K562 (cell line): ENCODE measurements around the gene GNG7. TPM values are rescaled to one million over a fixed set of nuclear protein-coding genes. Genes with fewer than 3 reads are reported as not detected.

Experiments used
- ATAC-seq: fragments of 200-7000 bp; cut with Tn5 transposase; 3 replicates; pipeline ENCODE4 v1.9.1; 2020; ENCODE audit warnings: moderate library complexity
- BruUV-seq: library from RNA; stranded (reverse); fragments of 400-500 nt; replicated peaks from 2 replicates; lab custom pipeline; 2021; lab: Mats Ljungman, UMichigan
- CTCF ChIA-PET: fragments of 300-600 bp; formaldehyde crosslinking; extraction: SDS; loops from one replicate; lab custom pipeline; 2021; ENCODE audit warnings: low intra/inter-chr PET ratio; lab: Yijun Ruan, JAX
- POLR2A ChIA-PET: fragments of 300-600, 350-650 bp; sonication (Branson Sonifier 250); formaldehyde crosslinking; extraction: SDS; loops from one replicate; lab custom pipeline; 2021; ENCODE audit warnings: antibody characterized with exemption, inconsistent platforms; lab: Yijun Ruan, JAX
- DNase-seq, 4 experiments: peaks; one replicate each; pipeline versions ENCODE4 v3.0.0 to v3.0.0-alpha.2; 2011 to 2018; ENCODE audit warnings: low spot score in 3 of 4, mixed read lengths in 3 of 4; ENCODE audit errors: extremely low read depth in 1 of 4
- FAIRE-seq: peaks from 2 replicates; lab custom pipeline; 2011; peaks lifted over from hg19 to GRCh38; lab: Jason Lieb, UNC
- H2AFZ ChIP-seq: 2 replicates; pipeline ENCODE4 v1.6.0; 2011; ENCODE audit warnings: low read depth, low read length, control low read depth, inconsistent platforms
- H3K27ac ChIP-seq: fragments of 200-600 bp; 3 replicates; pipeline ENCODE4 v1.8.0; 2011; ENCODE audit warnings: low read depth, mild to moderate bottlenecking, control low read depth, inconsistent platforms, low read length, moderate library complexity, mixed read lengths; ENCODE audit errors: extremely low read depth
- H3K27me3 ChIP-seq, 2 experiments: fragments of 300-600 bp in 1 of 2; 2 replicates in 1 of 2; 3 replicates in 1 of 2; pipeline versions ENCODE4 v1.6.0 to v1.8.0; 2011; ENCODE audit warnings: inconsistent platforms in 2 of 2, low read length in 2 of 2, mild to moderate bottlenecking in 1 of 2, mixed read lengths in 1 of 2, moderate library complexity in 1 of 2; ENCODE audit not compliant: control insufficient read depth in 2 of 2, insufficient read depth in 2 of 2
- H3K36me3 ChIP-seq: fragments of 300-600 bp; 3 replicates; pipeline ENCODE4 v1.8.0; 2011; ENCODE audit warnings: mild to moderate bottlenecking, low read length, inconsistent platforms; ENCODE audit not compliant: control insufficient read depth, insufficient read depth
- H3K4me1 ChIP-seq, 2 experiments: fragments of 200-600 bp in 1 of 2; replicated peaks in 1 of 2; 2 replicates in 1 of 2; 3 replicates in 1 of 2; pipeline versions ENCODE4 v1.5.1 to v1.8.0; 2011; ENCODE audit warnings: inconsistent platforms in 2 of 2, low read length in 2 of 2, mild to moderate bottlenecking in 1 of 2, mixed read lengths in 1 of 2, moderate library complexity in 1 of 2; ENCODE audit not compliant: control insufficient read depth in 2 of 2, insufficient read depth in 2 of 2
- H3K4me2 ChIP-seq: 2 replicates; pipeline ENCODE4 v1.6.1; 2011; ENCODE audit warnings: low read length, control low read depth, inconsistent platforms, mixed read lengths; ENCODE audit not compliant: insufficient read depth
- H3K4me3 ChIP-seq: fragments of 200-600 bp; sonication (generic), shearing (Covaris generic); 2 replicates; pipeline ENCODE4 v1.5.1; 2016; ENCODE audit warnings: control low read depth, inconsistent platforms
- H3K79me2 ChIP-seq: fragments of 200-600 bp; 3 replicates; pipeline ENCODE4 v1.8.0; 2011; ENCODE audit warnings: low read length, inconsistent platforms; ENCODE audit not compliant: control insufficient read depth, insufficient read depth
- H3K9ac ChIP-seq, 2 experiments: 2 replicates each; pipeline versions ENCODE4 v1.6.0 to v1.6.1; 2011; ENCODE audit warnings: low read depth in 2 of 2, low read length in 2 of 2, control low read depth in 1 of 2, inconsistent platforms in 1 of 2, mild to moderate bottlenecking in 1 of 2, mixed read lengths in 1 of 2; ENCODE audit not compliant: insufficient read depth in 1 of 2
- H3K9me1 ChIP-seq: one replicate; pipeline ENCODE4 v1.6.0; 2011; ENCODE audit warnings: inconsistent platforms, mild to moderate bottlenecking, low read length, moderate library complexity; ENCODE audit not compliant: control insufficient read depth, insufficient read depth
- H3K9me3 ChIP-seq: replicated peaks from 2 replicates; pipeline ENCODE4 v1.5.1; 2011; ENCODE audit warnings: low read depth, low read length, inconsistent platforms; ENCODE audit not compliant: control insufficient read depth, insufficient read depth
- H4K20me1 ChIP-seq: replicated peaks from 2 replicates; pipeline ENCODE4 v1.6.1; 2011; ENCODE audit warnings: low read length, inconsistent platforms, mixed read lengths; ENCODE audit not compliant: control insufficient read depth, insufficient read depth
- BCOR ChIP-seq: fragments of 450-650 bp; IDR thresholded peaks from 2 replicates; pipeline ENCODE4 v1.6.1; 2016
- CBFA2T2 ChIP-seq: fragments of 450-650 bp; conservative IDR thresholded peaks from 2 replicates; pipeline ENCODE4 v1.6.1; 2017; ENCODE audit warnings: mild to moderate bottlenecking
- HDAC1 ChIP-seq, 2 experiments: fragments of 450-650 bp; IDR thresholded peaks; 2 replicates each; pipeline ENCODE4 v1.6.1; 2016 to 2017; ENCODE audit warnings: inconsistent platforms in 1 of 2, mild to moderate bottlenecking in 1 of 2, moderate library complexity in 1 of 2
- HDAC6 ChIP-seq: IDR thresholded peaks from 2 replicates; pipeline ENCODE4 v1.6.1; 2012; ENCODE audit warnings: low read depth, mild to moderate bottlenecking, control low read depth, inconsistent platforms, low read length, moderate library complexity
- SMARCA4 ChIP-seq: fragments of 450-650 bp; IDR thresholded peaks from 2 replicates; pipeline ENCODE4 v1.6.1; 2016
- ZFP36 ChIP-seq: fragments of 150-350 bp; IDR thresholded peaks from 2 replicates; pipeline ENCODE4 v1.6.1; 2018; ENCODE audit warnings: low read length, low read depth; ENCODE audit not compliant: partially characterized antibody
- ZNF121 ChIP-seq: sonication (generic); formaldehyde crosslinking; conservative IDR thresholded peaks from 2 replicates; pipeline ENCODE4 v1.8.0; 2022; ENCODE audit warnings: missing genetic modification reagents
- ZNF384 ChIP-seq: IDR thresholded peaks from 2 replicates; pipeline ENCODE4 v1.6.1; 2012; ENCODE audit warnings: low read depth, low read length, improper control_type of control experiment
- WGBS: fragments of 100-300 bp; shearing (Covaris generic); methylation state at CpG from one replicate; pipeline ENCODE4 v1.1.6; 2016; ENCODE audit warnings: low coverage, mixed read lengths; ENCODE audit not compliant: insufficient coverage; ENCODE audit errors: missing lambda C conversion rate; 5-methylcytosine and 5-hydroxymethylcytosine counted together
- in situ Hi-C: fragments of 300-500 bp; cut with MboI; formaldehyde crosslinking; loops from 4 replicates; pipeline ENCODE4 v1.15.0; 2018; ENCODE audit warnings: inconsistent platforms, mixed read lengths
- intact Hi-C: fragments of 100-400 bp; cut with micrococcal nuclease; formaldehyde crosslinking; loops from 2 replicates; pipeline ENCODE4 v1.14.2; 2022
- polyA plus RNA-seq, 8 experiments: library from polyadenylated mRNA; depleted of rRNA in 4 of 8; stranded (reverse) in 5 of 8; unstranded in 3 of 8; fragments of >200 nt; fragmentation: Nextera tagmentation in 2 of 8; fragmentation: Illumina TruSeq in 1 of 8; extraction: Ambion mirVana in 2 of 8; extraction: Trizol in 1 of 8; gene quantifications; 2 replicates each; pipeline versions ENCODE4 v1.2.1 to v1.2.3, GENCODE V29; 2011 to 2014; ENCODE audit warnings: inconsistent platforms in 1 of 8, missing spikeins in 1 of 8
- total RNA-seq, 7 experiments: library from RNA; depleted of rRNA in 6 of 7; stranded (reverse); fragments of >200 nt in 6 of 7; fragmentation: Illumina TruSeq in 2 of 7; extraction: Trizol in 2 of 7; gene quantifications; 2 replicates each; pipeline versions ENCODE4 v1.2.1 to v1.2.3, GENCODE V29; 2011 to 2021; ENCODE audit warnings: low replicate concordance in 1 of 7
- TF ChIP-seq, protein P1 (sequence below): fragments of 450-650 bp; IDR thresholded peaks from 2 replicates; pipeline ENCODE4 v1.6.1; 2017; ENCODE audit warnings: antibody characterized with exemption, mild to moderate bottlenecking

GNG7 gene
- total and polyA plus RNA-seq, 9 of the 15 experiments (the other 6 are each of a cell fraction or from before 2014, with no cell fraction given) = 0.01 to 0.20 (median 0.06) TPM; not detected in 1

GRCh38 chr19:2483484-2484151 lies 218.9 kb downstream of the GNG7 start:
- peaks cover 6 to 49% of the 10 kb centered on the region in 2 experiments; a peak in 4 of 5 replicates for H3K27me3 ChIP-seq
- WGBS = 4% methylated on average over 4 of the region's 4 CpGs
- no peaks in the 10 kb centered on the region for H3K9me1 ChIP-seq
- no peaks in the 10 kb centered on the region for H3K36me3 ChIP-seq
- DNase-seq (no peak), ATAC-seq (no peak), FAIRE-seq (no peak)
- no peak overlapping the region for H3K4me2 ChIP-seq
- TF ChIP-seq BCOR (0 out of 2 replicates have a peak, but pooled peaks have one; percentile 19), ZNF121 (CRISPR knock-in tag) (0 out of 2 replicates have a peak, but pooled peaks have one; percentile 18), SMARCA4 (no peak), ZFP36 (peak; percentile 87)
- in situ Hi-C loops = no loop called here
- intact Hi-C loops = no loop called here
- H3K79me2 ChIP-seq = no peaks in the 10 kb centered on the region
- H3K4me3 ChIP-seq = no peak overlapping the region
- peaks cover 0 to 5% of the 10 kb centered on the region in 2 experiments; a peak in 2 of 5 replicates for H3K4me1 ChIP-seq
- ChIA-PET POLR2A (interaction anchor here (1.7 kb wide), 1 partner anchor 8 kb away, joined by 15 read pairs; the partner anchor contains the start of gene GADD45B), CTCF (no interaction called here)
- H3K9ac ChIP-seq = no peak overlapping the region; a peak in 1 of 4 replicates
- 0 out of 2 replicates have a peak, but pooled peaks cover 5% of the 10 kb centered on the region for H4K20me1 ChIP-seq
- H2AFZ ChIP-seq = no peak overlapping the region
- H3K27ac ChIP-seq = no peak overlapping the region
- no peaks in the 10 kb centered on the region for H3K9me3 ChIP-seq
- no TSS peak for BruUV-seq

DNA sequence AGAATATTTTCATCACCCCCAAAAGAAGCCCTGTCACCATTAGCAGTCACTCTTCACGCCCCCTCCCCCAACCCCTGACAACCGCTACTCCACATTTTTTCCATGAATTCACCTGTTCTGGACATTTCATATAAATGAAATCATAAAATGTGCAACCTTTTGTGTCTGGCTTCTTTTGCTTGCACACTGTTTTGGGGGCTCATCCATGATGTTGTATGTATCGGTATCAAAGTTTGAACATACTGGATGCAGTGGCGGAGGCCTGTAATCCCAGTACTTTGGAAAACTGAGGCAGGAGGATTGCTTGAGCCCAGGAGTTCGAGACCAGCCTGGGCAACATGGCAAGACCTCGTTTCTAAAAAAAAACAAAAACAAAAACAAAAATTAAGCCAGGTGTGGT lies 219.4 kb downstream of the GNG7 start:
- in situ Hi-C loops (no loop called here), intact Hi-C loops (no loop called here)
- ATAC-seq = no peak
- Histone ChIP-seq H3K9me1 (no peaks in the 10 kb centered on the region), H3K27ac (no peak overlapping the region), H3K9ac (no peak overlapping the region), H3K4me2 (no peak overlapping the region), H2AFZ (no peak overlapping the region), H3K4me3 (no peak overlapping the region), H3K79me2 (no peaks in the 10 kb centered on the region), H3K36me3 (no peaks in the 10 kb centered on the region), H4K20me1 (0 out of 2 replicates have a peak, but pooled peaks cover 5% of the 10 kb centered on the region), H3K4me1 (peaks cover 0 to 8% of the 10 kb centered on the region in 2 experiments; a peak in 2 of 5 replicates), H3K9me3 (no peaks in the 10 kb centered on the region), H3K27me3 (peaks cover 6 to 48% of the 10 kb centered on the region in 2 experiments; a peak in 4 of 5 replicates)
- DNase-seq = no peak
- FAIRE-seq = no peak
- CTCF ChIA-PET = no interaction called here
- POLR2A ChIA-PET = no interaction called here
- 5% methylated on average over 6 of the region's 6 CpGs for WGBS
- no TSS peak for BruUV-seq
- TF ChIP-seq, protein P1, sequence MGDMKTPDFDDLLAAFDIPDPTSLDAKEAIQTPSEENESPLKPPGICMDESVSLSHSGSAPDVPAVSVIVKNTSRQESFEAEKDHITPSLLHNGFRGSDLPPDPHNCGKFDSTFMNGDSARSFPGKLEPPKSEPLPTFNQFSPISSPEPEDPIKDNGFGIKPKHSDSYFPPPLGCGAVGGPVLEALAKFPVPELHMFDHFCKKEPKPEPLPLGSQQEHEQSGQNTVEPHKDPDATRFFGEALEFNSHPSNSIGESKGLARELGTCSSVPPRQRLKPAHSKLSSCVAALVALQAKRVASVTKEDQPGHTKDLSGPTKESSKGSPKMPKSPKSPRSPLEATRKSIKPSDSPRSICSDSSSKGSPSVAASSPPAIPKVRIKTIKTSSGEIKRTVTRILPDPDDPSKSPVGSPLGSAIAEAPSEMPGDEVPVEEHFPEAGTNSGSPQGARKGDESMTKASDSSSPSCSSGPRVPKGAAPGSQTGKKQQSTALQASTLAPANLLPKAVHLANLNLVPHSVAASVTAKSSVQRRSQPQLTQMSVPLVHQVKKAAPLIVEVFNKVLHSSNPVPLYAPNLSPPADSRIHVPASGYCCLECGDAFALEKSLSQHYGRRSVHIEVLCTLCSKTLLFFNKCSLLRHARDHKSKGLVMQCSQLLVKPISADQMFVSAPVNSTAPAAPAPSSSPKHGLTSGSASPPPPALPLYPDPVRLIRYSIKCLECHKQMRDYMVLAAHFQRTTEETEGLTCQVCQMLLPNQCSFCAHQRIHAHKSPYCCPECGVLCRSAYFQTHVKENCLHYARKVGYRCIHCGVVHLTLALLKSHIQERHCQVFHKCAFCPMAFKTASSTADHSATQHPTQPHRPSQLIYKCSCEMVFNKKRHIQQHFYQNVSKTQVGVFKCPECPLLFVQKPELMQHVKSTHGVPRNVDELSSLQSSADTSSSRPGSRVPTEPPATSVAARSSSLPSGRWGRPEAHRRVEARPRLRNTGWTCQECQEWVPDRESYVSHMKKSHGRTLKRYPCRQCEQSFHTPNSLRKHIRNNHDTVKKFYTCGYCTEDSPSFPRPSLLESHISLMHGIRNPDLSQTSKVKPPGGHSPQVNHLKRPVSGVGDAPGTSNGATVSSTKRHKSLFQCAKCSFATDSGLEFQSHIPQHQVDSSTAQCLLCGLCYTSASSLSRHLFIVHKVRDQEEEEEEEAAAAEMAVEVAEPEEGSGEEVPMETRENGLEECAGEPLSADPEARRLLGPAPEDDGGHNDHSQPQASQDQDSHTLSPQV = no peak
- no peak for TF ChIP-seq HDAC1 (IDR thresholded peaks at IDR 0.05)
- no peak for TF ChIP-seq ZNF384
- TF ChIP-seq HDAC6 = no peak
- TF ChIP-seq CBFA2T2 = no peak
